Measurements from ENCODE around the gene ASIC4.

- TF ChIP-seq EZH2phosphoT487 (conservative IDR thresholded peaks at IDR 0.05; ENCODE audit: low read length): no peak
- peak; percentile 26 for TF ChIP-seq CTCF (IDR thresholded peaks at IDR 0.05; ENCODE audit: insufficient read depth, low read length, poor library complexity, severe bottlenecking)
Observed at GRCh38 chr2:219521066-219521880, 7.0 kb downstream of the ASIC4 start.
